ENCODE measurements around the gene JMJD8. TPM values are rescaled to one million over a fixed set of nuclear protein-coding genes. Genes with fewer than 3 reads are reported as not detected.

The JMJD8 gene
- total and polyA plus RNA-seq, 9 of the 15 experiments (the other 6 are each of a cell fraction or from before 2014, with no cell fraction given) = 1.2 to 50.6 (median 29.3) TPM

- TF ChIP-seq RBFOX2 (IDR thresholded peaks at IDR 0.05; ENCODE audit: low read depth, low read length) (peak; percentile 28; the same call in 1 of the 2 replicates), ELF1 (tag; IDR thresholded peaks at IDR 0.05) (no peak), HNRNPL (IDR thresholded peaks at IDR 0.05; ENCODE audit: low read depth, low read length) (peak; percentile 92), POLR3G (IDR thresholded peaks at IDR 0.05; ENCODE audit: extremely low read depth, insufficient read length, insufficient replicate concordance) (no peak), NFYB (IDR thresholded peaks at IDR 0.05; ENCODE audit: extremely low read depth, insufficient read length) (no peak), ZBTB1 (CRISPR knock-in tag; IDR thresholded peaks at IDR 0.05; ENCODE audit: borderline replicate concordance, low read depth) (no peak), ZNF740 (CRISPR knock-in tag; IDR thresholded peaks at IDR 0.05) (peak; percentile 88), ZNF740 (tag; IDR thresholded peaks at IDR 0.05) (no peak), RNF2 (IDR thresholded peaks at IDR 0.05) (no peak), E4F1 (CRISPR knock-in tag; IDR thresholded peaks at IDR 0.05; ENCODE audit: borderline replicate concordance) (no peak), PHB (CRISPR knock-in tag; IDR thresholded peaks at IDR 0.05) (no peak), CBX5 (IDR thresholded peaks at IDR 0.05; ENCODE audit: borderline replicate concordance, low read depth) (no peak), PRMT5 (CRISPR knock-in tag; IDR thresholded peaks at IDR 0.05) (no peak), ZBTB2 (IDR thresholded peaks at IDR 0.05) (0 out of 2 replicates have a peak, but pooled peaks have one; percentile 32), ZNF518B (CRISPR knock-in tag; IDR thresholded peaks at IDR 0.05) (no peak), MTA3 (IDR thresholded peaks at IDR 0.05; ENCODE audit: borderline replicate concordance) (no peak), ZBTB26 (CRISPR knock-in tag; IDR thresholded peaks at IDR 0.05) (no peak), TEAD1 (CRISPR knock-in tag; IDR thresholded peaks at IDR 0.05) (no peak)
Observed at GRCh38 chr16:728131-728889, 44.2 kb upstream of the JMJD8 start (continued).

All from K562 (cell line).